ACC112 (cell line): Measurements from ENCODE around the gene SUMO4.

Source experiments
- H2AFZ ChIP-seq: fragments of 200-600 bp; sonication (generic); one replicate; pipeline ENCODE4 v1.6.0; 2017; ENCODE audit warnings: antibody characterized with exemption, low read length; ENCODE audit not compliant: unreplicated experiment
- H3K27ac ChIP-seq: fragments of 200-600 bp; sonication (generic); 2 replicates; pipeline ENCODE4 v1.5.1; 2014; ENCODE audit warnings: low read depth, mild to moderate bottlenecking, antibody characterized with exemption, low read length, moderate library complexity
- H3K27me3 ChIP-seq: fragments of 200-600 bp; sonication (generic); 2 replicates; pipeline ENCODE4 v1.6.1; 2014; ENCODE audit warnings: mild to moderate bottlenecking, antibody characterized with exemption, low read length, moderate library complexity, mixed read lengths; ENCODE audit not compliant: insufficient read depth
- H3K36me3 ChIP-seq: fragments of 200-600 bp; sonication (generic); 2 replicates; pipeline ENCODE4 v1.6.1; 2016; ENCODE audit warnings: mild to moderate bottlenecking, antibody characterized with exemption, low read length, moderate library complexity, mixed read lengths; ENCODE audit not compliant: insufficient read depth
- H3K4me1 ChIP-seq: fragments of 200-600 bp; sonication (generic); one replicate; pipeline ENCODE4 v1.6.1; 2016; ENCODE audit warnings: low read length, mixed read lengths; ENCODE audit not compliant: insufficient read depth, unreplicated experiment, control insufficient read depth
- H3K4me3 ChIP-seq: fragments of 200-600 bp; sonication (generic); 2 replicates; pipeline ENCODE4 v1.5.1; 2014; ENCODE audit warnings: mild to moderate bottlenecking, low read depth, low read length
- H3K79me2 ChIP-seq: fragments of 200-600 bp; sonication (generic); one replicate; pipeline ENCODE4 v1.6.0; 2016; ENCODE audit warnings: low read length; ENCODE audit not compliant: control insufficient read depth, unreplicated experiment, insufficient read depth

Gene SUMO4

DNA sequence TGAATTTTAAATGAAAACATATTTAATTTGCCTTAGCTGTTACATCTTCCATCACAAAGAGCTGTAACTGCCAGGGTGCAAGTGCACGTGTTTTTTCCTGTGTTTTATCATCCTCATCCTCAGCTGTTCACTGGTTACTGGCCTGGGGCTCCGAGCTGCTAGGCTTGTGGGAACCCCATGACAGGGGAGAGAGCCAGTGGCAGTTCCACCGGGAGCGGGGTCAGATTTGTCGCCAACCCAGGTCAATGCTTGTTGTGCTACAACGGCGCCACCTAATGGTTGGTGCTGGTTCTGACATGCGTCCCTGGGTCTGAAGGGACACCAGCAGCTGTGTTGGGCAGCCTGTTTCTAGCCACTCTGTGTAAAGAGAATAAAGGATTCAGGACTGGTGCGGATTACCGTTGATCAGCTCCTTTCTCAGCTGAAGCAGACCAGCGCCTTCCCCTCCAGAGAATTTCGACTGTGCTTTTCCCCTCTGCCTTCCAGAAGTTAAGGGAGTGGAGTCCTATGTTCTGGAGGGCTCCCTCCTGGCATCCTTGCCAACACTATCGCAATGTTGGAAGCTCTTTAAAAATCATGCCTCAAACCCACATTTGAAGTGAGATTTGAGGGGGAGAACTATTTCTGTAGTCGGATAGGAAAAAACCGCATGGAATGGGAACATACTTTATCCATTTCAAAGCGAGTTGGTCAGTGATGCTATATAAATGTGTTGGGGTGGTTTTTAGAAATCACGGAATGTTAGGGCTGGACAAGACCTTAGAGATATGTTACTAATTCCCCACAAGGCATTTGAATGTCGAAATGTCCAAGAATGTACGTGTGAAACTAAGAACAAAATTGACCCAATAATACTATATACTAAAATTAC, 32.1 kb downstream of the SUMO4 start:
- H3K27me3 ChIP-seq: no peaks in the 10 kb centered on the region
- H3K36me3 ChIP-seq: no peaks in the 10 kb centered on the region
- no peak overlapping the region for H3K27ac ChIP-seq
- H3K79me2 ChIP-seq: no peaks in the 10 kb centered on the region
- peak overlapping the region; percentile 17 for H2AFZ ChIP-seq
- H3K4me1 ChIP-seq: no peaks in the 10 kb centered on the region
- no peak overlapping the region for H3K4me3 ChIP-seq

DNA sequence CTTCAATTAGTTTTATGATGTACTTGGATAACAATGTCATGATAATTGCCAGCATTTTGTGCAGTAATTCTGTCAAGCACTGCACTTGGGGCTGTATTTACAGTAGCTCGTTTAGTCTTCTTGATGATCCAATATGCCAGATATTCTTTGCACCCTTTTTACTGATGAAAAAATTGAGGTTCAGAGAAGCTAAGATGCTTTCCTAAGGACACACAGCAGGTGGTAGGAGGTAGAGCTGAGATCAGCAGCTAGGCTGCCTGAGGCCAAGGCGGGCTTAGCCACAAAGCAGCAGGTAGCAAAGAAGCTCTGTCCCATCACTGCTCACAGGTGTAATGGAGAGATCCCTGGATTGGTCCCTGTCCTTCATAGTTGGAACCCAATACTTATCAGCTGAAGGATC, 33.3 kb downstream of the SUMO4 start:
- H3K36me3 ChIP-seq: no peaks in the 10 kb centered on the region
- H2AFZ ChIP-seq: no peak overlapping the region
- H3K4me3 ChIP-seq: no peak overlapping the region
- H3K4me1 ChIP-seq: no peaks in the 10 kb centered on the region
- no peaks in the 10 kb centered on the region for H3K79me2 ChIP-seq
- H3K27me3 ChIP-seq: no peaks in the 10 kb centered on the region
- H3K27ac ChIP-seq: no peak overlapping the region

DNA sequence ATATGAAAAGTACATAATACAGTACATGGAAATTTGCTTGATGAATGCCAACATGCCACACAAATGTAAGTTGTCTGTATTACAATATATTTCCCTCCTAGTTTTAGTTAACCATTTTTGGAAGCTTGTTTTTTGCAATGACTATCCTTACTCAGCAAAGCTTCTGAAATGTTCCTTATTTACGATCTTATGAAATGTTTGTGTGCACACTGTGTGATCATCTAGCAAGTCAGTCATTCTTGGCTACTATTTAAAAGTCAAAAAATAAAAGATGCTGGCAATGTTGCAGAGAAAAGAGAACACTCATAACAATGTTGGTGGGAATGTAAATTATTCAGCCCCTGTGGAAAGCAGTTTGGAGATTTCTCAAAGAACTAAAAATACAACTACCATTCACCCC, 33.8 kb downstream of the SUMO4 start:
- H3K27me3 ChIP-seq: no peaks in the 10 kb centered on the region
- H3K4me1 ChIP-seq: no peaks in the 10 kb centered on the region
- no peak overlapping the region for H3K27ac ChIP-seq
- H3K4me3 ChIP-seq: no peak overlapping the region
- no peaks in the 10 kb centered on the region for H3K79me2 ChIP-seq
- no peaks in the 10 kb centered on the region for H3K36me3 ChIP-seq
- H2AFZ ChIP-seq: no peak overlapping the region

DNA sequence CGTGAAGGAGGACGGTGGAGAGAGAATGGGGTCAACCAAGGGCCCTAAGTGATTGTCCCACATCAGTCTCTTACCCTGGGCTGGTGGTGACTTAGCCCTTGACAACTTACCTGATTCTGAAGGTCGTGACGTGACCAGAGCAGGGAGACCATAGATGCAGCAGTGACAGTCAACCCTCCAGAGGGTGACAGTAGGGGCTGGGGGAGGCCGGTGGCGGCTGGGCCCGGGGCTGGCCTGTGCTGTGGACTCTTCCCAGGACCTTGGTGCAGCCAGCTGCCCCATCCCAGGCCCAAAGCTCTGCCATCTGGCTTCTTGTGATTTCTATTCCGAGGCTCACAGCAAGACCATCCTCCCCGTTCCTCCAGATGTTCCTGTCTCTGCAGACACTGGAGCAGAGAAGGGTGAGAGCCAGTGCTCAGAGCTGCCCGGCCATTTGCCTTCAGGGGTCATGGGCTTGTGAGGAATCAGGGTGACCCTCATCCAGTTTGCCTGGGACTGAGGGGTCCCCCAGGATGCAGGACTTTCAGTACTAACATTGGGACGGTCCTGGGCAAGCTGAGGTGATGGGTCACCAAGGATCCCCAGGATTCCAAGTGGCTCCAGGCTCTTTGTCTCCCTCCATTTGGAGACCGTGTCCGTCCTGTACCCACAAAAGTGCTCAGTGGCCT, 36.0 kb downstream of the SUMO4 start:
- no peak overlapping the region for H3K4me3 ChIP-seq
- H3K36me3 ChIP-seq: no peaks in the 10 kb centered on the region
- no peaks in the 10 kb centered on the region for H3K79me2 ChIP-seq
- H3K27me3 ChIP-seq: no peaks in the 10 kb centered on the region
- H2AFZ ChIP-seq: no peak overlapping the region
- H3K27ac ChIP-seq: no peak overlapping the region
- no peaks in the 10 kb centered on the region for H3K4me1 ChIP-seq

- Histone ChIP-seq H3K4me3 (no peak overlapping the region), H3K27me3 (no peaks in the 10 kb centered on the region), H3K27ac (no peak overlapping the region), H3K79me2 (no peaks in the 10 kb centered on the region), H3K4me1 (no peaks in the 10 kb centered on the region), H3K36me3 (no peaks in the 10 kb centered on the region), H2AFZ (no peak overlapping the region)
Observed at GRCh38 chr6:149436647-149437046, 36.6 kb downstream of the SUMO4 start.

DNA sequence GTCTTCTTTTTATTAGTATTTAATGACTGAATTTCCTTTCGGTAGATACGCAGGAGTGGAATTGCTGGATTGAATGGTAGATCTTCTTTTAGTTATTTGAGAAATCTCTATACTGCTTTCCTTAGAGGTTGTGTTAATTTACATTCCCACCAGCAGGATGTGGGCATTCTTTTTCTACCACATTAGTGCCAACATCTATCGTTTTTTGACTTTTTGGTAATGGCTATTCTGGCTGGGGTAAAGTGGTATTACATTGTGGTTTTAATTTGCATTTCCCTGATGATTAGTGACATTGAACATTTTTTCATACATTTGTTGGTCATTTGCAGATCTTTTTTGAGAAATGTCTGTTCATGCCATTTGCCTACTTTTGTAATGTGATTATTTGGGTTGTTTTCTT, 37.1 kb downstream of the SUMO4 start:
- Histone ChIP-seq H3K4me1 (no peaks in the 10 kb centered on the region), H2AFZ (no peak overlapping the region), H3K27ac (no peak overlapping the region), H3K27me3 (no peaks in the 10 kb centered on the region), H3K79me2 (no peaks in the 10 kb centered on the region), H3K36me3 (no peaks in the 10 kb centered on the region), H3K4me3 (no peak overlapping the region)

- H3K27me3 ChIP-seq: no peaks in the 10 kb centered on the region; the same call in 1 of the 2 replicates
- no peak overlapping the region for H3K4me3 ChIP-seq
- no peaks in the 10 kb centered on the region for H3K79me2 ChIP-seq
- no peak overlapping the region for H3K27ac ChIP-seq
- no peak overlapping the region for H2AFZ ChIP-seq
- H3K4me1 ChIP-seq: no peaks in the 10 kb centered on the region
- no peaks in the 10 kb centered on the region for H3K36me3 ChIP-seq
Observed at GRCh38 chr6:149438855-149439254, 38.8 kb downstream of the SUMO4 start.

DNA sequence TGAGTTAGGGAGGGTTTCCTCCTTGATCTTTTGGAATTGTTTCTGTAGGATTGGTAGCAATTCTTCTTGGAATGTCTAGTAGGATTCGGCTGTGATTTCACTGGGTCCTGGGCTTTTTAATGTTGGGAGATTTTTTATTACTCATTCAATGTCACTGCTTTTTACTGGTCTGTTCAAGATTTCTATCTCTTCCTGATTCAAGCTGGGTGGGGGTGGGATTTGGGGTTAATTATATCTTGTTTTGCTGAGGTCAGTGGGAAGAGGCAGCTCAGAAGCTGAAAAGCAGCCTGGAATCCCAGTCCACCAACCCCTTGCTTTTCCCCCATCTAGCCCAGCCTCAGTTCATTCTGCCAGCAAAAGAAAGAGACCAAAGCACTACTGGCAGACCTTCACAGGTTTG, 39.6 kb downstream of the SUMO4 start:
- Histone ChIP-seq H3K79me2 (no peaks in the 10 kb centered on the region), H2AFZ (no peak overlapping the region), H3K27ac (no peak overlapping the region), H3K27me3 (no peaks in the 10 kb centered on the region; the same call in 1 of the 2 replicates), H3K4me1 (no peaks in the 10 kb centered on the region), H3K36me3 (no peaks in the 10 kb centered on the region), H3K4me3 (no peak overlapping the region)

- Histone ChIP-seq H3K27me3 (peaks cover 2% of the 10 kb centered on the region; the same call in 1 of the 2 replicates), H3K4me1 (no peaks in the 10 kb centered on the region), H3K4me3 (no peak overlapping the region), H3K27ac (no peak overlapping the region), H3K79me2 (no peaks in the 10 kb centered on the region), H2AFZ (no peak overlapping the region), H3K36me3 (no peaks in the 10 kb centered on the region)
Observed at GRCh38 chr6:149440735-149441671, 40.9 kb downstream of the SUMO4 start.

GRCh38 chr6:149441740-149442139, 41.7 kb downstream of the SUMO4 start:
- H3K4me3 ChIP-seq: no peak overlapping the region
- no peaks in the 10 kb centered on the region for H3K79me2 ChIP-seq
- no peaks in the 10 kb centered on the region for H3K36me3 ChIP-seq
- no peak overlapping the region for H2AFZ ChIP-seq
- no peaks in the 10 kb centered on the region for H3K4me1 ChIP-seq
- H3K27me3 ChIP-seq: peaks cover 9% of the 10 kb centered on the region; the same call in 1 of the 2 replicates
- no peak overlapping the region for H3K27ac ChIP-seq
